Inflammatory macrophage (primary cell): ENCODE results near the gene RELA.
A peak's percentile ranks its signal among the peaks of the same experiment; 100 is the strongest.
"Not testable (repeated sequence)": the region's sequence is repeated elsewhere in the genome, so short reads cannot be mapped to it uniquely, and the experiment has no call there.

Experiments
- DNase-seq, 2 donors: peaks; one replicate each; pipeline ENCODE4 v3.0.0-alpha.2; 2020 to 2022

Gene RELA

GRCh38 chr11:65646958-65647701 lies 15.6 kb downstream of the RELA start:
- no peak for DNase-seq

GRCh38 chr11:65646288-65646957 lies 16.3 kb downstream of the RELA start:
- DNase-seq: no peak

GRCh38 chr11:65645710-65646109 lies 17.0 kb downstream of the RELA start:
- no peak for DNase-seq

GRCh38 chr11:65644837-65645236 lies 17.9 kb downstream of the RELA start:
- no peak for DNase-seq

- DNase-seq: no peak
These were observed 18.7 kb downstream of the RELA start for GRCh38 chr11:65643971-65644370.

GRCh38 chr11:65642014-65642671 lies 20.6 kb downstream of the RELA start:
- no peak for DNase-seq

- no peak for DNase-seq
These were observed 21.3 kb downstream of the RELA start for GRCh38 chr11:65641297-65642013.

- peak; percentile 68 to 73 for DNase-seq
These were observed 22.0 kb downstream of the RELA start for GRCh38 chr11:65640483-65641296.

- peak; percentile 11 to 25 for DNase-seq
These were observed 22.9 kb downstream of the RELA start for GRCh38 chr11:65639623-65640482.

- not testable (repeated sequence) for DNase-seq
These were observed 23.5 kb downstream of the RELA start for GRCh38 chr11:65639228-65639597.

- peak; percentile 73 to 83 for DNase-seq
These were observed 24.8 kb downstream of the RELA start, which contains the start of gene SIPA1 for GRCh38 chr11:65637794-65638419. Gene SIPA1, plus strand, starts transcription at chr11:65638101. Its CDS starts 2,821 bp downstream, at chr11:65640922.

- no peak for DNase-seq
These were observed 25.6 kb downstream of the RELA start for GRCh38 chr11:65637032-65637557.

GRCh38 chr11:65636108-65637031 lies 26.3 kb downstream of the RELA start:
- no peak for DNase-seq

GRCh38 chr11:65634905-65635731 lies 27.6 kb downstream of the RELA start:
- no peak for DNase-seq

- no peak for DNase-seq
These were observed 28.3 kb downstream of the RELA start for GRCh38 chr11:65634440-65634839.

- DNase-seq: no peak
These were observed 28.6 kb downstream of the RELA start for GRCh38 chr11:65634109-65634436.

- peak in 1 of 2 donors; percentile 25 for DNase-seq
These were observed 29.2 kb downstream of the RELA start for GRCh38 chr11:65633390-65634108.

GRCh38 chr11:65630215-65630614 lies 32.5 kb downstream of the RELA start:
- no peak for DNase-seq
